Adrenal gland (tissue), 12 donors: ENCODE results near the gene KLHL11. TPM values are rescaled to one million over a fixed set of nuclear protein-coding genes. Genes with fewer than 3 reads are reported as not detected.
"Not testable (repeated sequence)": the region's sequence is repeated elsewhere in the genome, so short reads cannot be mapped to it uniquely, and the experiment has no call there.

Source experiments
- DNase-seq, 7 donors: peaks; one replicate each; pipeline ENCODE4 v3.0.0-alpha.2; 2019 to 2020
- H3K27ac ChIP-seq, 5 donors: fragments of 200-600 bp; sonication (generic) in 4 of 5; 1 replicate in 3 of 5; 2 replicates in 2 of 5; pipeline versions ENCODE4 v1.5.1 to v1.8.0; 2016 to 2020; ENCODE audit warnings: mild to moderate bottlenecking in 1 of 5
- H3K27me3 ChIP-seq: fragments of 200-600 bp; 2 replicates; pipeline ENCODE4 v1.8.0; 2021
- H3K36me3 ChIP-seq, 2 donors: fragments of 200-600 bp; replicated peaks in 1 of 2; 1 replicate in 1 of 2; 2 replicates in 1 of 2; pipeline versions ENCODE4 v1.5.1 to v1.8.0; 2018 to 2022
- H3K4me1 ChIP-seq, 2 donors: fragments of 200-600 bp; replicated peaks in 1 of 2; 1 replicate in 1 of 2; 2 replicates in 1 of 2; pipeline versions ENCODE4 v1.5.1 to v1.8.0; 2018 to 2021
- H3K4me3 ChIP-seq, 4 donors: fragments of 200-600 bp; sonication (generic) in 3 of 4; one replicate each; pipeline ENCODE4 v1.5.1; 2016 to 2018
- H3K9me3 ChIP-seq, 3 donors: fragments of 200-600 bp; sonication (generic) in 1 of 3; replicated peaks in 1 of 3; 1 replicate in 2 of 3; 2 replicates in 1 of 3; pipeline versions ENCODE4 v1.5.1 to v1.8.0; 2016 to 2021
- POLR2A ChIP-seq, 2 donors: fragments of 450-650 bp; IDR thresholded peaks; one replicate each; pipeline ENCODE4 v1.6.1; 2017; ENCODE audit warnings: antibody characterized with exemption in 2 of 2, mild to moderate bottlenecking in 2 of 2, moderate library complexity in 1 of 2
- WGBS, 4 donors: extraction: QIAGEN DNeasy Blood & Tissue Kit in 2 of 4; methylation state at CpG; one replicate each; pipeline versions ENCODE4 v1.1.5 to v1.1.7; 2013 to 2017; 5-methylcytosine and 5-hydroxymethylcytosine counted together
- intact Hi-C, 2 donors: fragments of 100-400 bp; cut with DNase I; formaldehyde crosslinking; loops; one replicate each; pipeline versions ENCODE4 v1.14.1 to v1.15.0; 2022 to 2023
- polyA plus RNA-seq, 3 donors: library from polyadenylated mRNA; stranded (reverse); fragments of 200-250 nt in 2 of 3; fragments of 350-450 nt in 1 of 3; fragmentation: Illumina TruSeq in 1 of 3; extraction: RNeasy Lipid Tissue Mini Kit (QIAGEN cat#74804) in 1 of 3; gene quantifications; one replicate each; pipeline ENCODE4 v1.2.3, GENCODE V29; 2013 to 2014
- total RNA-seq, 9 donors: library from RNA; depleted of rRNA in 4 of 9; stranded (reverse); fragments of >200 nt in 4 of 9; fragments of 120-200 nt in 1 of 9; fragmentation: NEBNext Ultra II Directional in 1 of 9; extraction: Animal tissue kit (Norgen Biotek cat#: 25700) in 1 of 9; gene quantifications; one replicate each; pipeline versions ENCODE4 v1.1.0 to v1.2.4, GENCODE V29; 2013 to 2023
- TF ChIP-seq, protein P1 (sequence below), 6 experiments: fragments of 450-650 bp in 4 of 6; fragments of 200-600 bp in 2 of 6; sonication (generic) in 1 of 6; IDR thresholded peaks; 1 replicate in 5 of 6; 2 replicates in 1 of 6; pipeline versions ENCODE4 v1.5.1 to v1.8.0; 2016 to 2021; ENCODE audit warnings: antibody characterized with exemption in 6 of 6, mild to moderate bottlenecking in 2 of 6, moderate library complexity in 1 of 6
- donor health status: healthy with polysubstance abuse.
- donor health status: Bipolar disorder and iron deficiency.
- donor health status: DM: yes; HTN: yes; CAD: no.
- donor health status: DM: no; HTN: no; CAD: no.
- donor health status: DM: no; HTN: no; CAD: no.
- donor health status: DM: yes; HTN: yes; CAD: no.

Gene KLHL11
- total and polyA plus RNA-seq, 12 donors: 0.17 to 42.9 (median 18.3) TPM

DNA sequence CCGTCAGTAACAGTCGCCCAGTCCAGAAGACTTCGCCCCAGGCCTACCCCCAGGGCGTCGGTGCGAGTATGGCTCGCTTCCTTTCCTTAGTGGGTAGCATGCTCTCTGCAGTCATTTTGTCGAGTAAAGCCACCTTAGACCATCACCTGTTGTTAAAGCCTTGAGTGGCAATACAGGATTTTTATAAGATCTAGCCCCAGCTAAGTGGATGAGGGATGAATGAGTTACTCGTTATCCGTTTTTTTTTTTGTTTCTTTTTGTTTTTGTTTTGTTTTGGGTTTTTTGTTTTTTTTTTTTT lies 322 bp upstream of the KLHL11 start:
- TF ChIP-seq, protein P1, sequence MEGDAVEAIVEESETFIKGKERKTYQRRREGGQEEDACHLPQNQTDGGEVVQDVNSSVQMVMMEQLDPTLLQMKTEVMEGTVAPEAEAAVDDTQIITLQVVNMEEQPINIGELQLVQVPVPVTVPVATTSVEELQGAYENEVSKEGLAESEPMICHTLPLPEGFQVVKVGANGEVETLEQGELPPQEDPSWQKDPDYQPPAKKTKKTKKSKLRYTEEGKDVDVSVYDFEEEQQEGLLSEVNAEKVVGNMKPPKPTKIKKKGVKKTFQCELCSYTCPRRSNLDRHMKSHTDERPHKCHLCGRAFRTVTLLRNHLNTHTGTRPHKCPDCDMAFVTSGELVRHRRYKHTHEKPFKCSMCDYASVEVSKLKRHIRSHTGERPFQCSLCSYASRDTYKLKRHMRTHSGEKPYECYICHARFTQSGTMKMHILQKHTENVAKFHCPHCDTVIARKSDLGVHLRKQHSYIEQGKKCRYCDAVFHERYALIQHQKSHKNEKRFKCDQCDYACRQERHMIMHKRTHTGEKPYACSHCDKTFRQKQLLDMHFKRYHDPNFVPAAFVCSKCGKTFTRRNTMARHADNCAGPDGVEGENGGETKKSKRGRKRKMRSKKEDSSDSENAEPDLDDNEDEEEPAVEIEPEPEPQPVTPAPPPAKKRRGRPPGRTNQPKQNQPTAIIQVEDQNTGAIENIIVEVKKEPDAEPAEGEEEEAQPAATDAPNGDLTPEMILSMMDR (IDR thresholded peaks at IDR 0.05): no peak
- no peak for TF ChIP-seq POLR2A (IDR thresholded peaks at IDR 0.05)
- H3K27me3 ChIP-seq: no peaks in the 10 kb centered on the region
- 0 to 2% (median 2%) methylated on average over 9 to 10 of the region's 10 CpGs for WGBS, 4 donors
- no peak for DNase-seq
- H3K27ac ChIP-seq: peak overlapping the region in 3 of 5 donors; percentile 89 to 94 (median 93)
- peaks cover 6 to 30% of the 10 kb centered on the region in 2 donors for H3K4me1 ChIP-seq
- intact Hi-C loops: no loop called here
- peak overlapping the region in 1 of 4 donors; percentile 76 for H3K4me3 ChIP-seq
- no peaks in the 10 kb centered on the region for H3K9me3 ChIP-seq
- H3K36me3 ChIP-seq: peaks cover 0 to 31% of the 10 kb centered on the region in 2 donors

DNA sequence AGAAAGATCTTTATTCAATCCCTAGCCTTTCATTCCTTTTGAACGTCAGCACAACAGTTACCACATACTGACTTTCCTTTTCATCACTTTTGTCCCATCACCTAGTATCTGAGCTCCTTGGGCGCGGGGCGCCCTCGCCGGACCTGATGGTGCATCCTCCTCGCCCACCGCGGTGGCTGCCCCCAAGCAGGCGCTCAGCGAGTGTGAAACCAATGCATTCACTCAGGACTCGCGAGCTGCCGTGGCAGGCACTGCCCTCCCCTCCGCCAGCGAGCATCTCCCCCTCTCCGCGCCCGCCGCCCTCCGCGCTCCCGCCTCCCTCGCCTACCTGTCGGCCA lies 756 bp downstream of the KLHL11 start:
- H3K27me3 ChIP-seq: no peaks in the 10 kb centered on the region
- no peak for TF ChIP-seq POLR2A (IDR thresholded peaks at IDR 0.05)
- TF ChIP-seq, protein P1 (IDR thresholded peaks at IDR 0.05): no peak
- DNase-seq: peak in 2 of 7 donors; percentile 58 to 80
- peaks cover 0 to 21% of the 10 kb centered on the region in 2 donors for H3K36me3 ChIP-seq
- no peaks in the 10 kb centered on the region for H3K9me3 ChIP-seq
- peak overlapping the region; percentile 76 to 92 (median 85) for H3K4me3 ChIP-seq
- peaks cover 6 to 38% of the 10 kb centered on the region in 2 donors for H3K4me1 ChIP-seq
- intact Hi-C loops: no loop called here
- peak overlapping the region in 4 of 5 donors; percentile 89 to 94 (median 92) for H3K27ac ChIP-seq
- WGBS, 4 donors: 1% methylated on average over 23 to 25 of the region's 25 CpGs

DNA sequence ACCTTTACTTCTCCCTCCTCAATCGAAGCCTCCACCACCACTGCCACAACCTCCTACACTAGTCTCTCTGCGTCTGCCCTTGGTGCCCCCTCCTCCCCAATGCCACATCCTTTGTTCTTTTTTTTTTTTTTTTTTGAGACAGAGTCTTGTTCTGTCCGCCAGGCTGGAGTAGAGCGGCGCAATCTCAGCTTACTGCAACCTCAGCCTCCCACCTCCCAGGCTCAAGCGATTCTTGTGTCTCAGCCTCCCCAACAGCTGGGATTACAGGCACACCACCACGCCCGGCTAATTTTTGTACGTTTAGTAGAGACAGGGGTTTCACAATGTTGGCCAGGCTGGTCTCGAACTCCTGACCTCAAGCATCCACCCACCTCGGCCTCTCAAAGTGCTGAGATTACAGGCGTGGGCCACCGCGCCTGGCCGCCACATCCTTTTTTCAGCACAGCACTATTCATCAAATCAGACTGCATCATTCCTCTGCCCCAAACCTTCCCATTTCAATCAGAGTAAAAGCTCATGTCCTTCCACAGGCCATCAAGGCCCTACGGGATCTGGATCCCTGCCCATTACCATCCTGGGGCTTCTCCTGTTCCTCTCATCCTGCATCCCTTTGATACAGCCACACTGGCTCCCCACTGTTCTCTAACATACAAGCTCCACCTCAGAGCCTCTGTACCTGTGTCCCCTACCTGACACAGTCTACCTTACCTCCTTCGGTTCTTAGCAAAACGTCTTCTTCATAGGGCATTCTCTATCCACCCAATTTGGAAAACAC lies 2.0 kb downstream of the KLHL11 start:
- Histone ChIP-seq H3K36me3 (peaks cover 0 to 11% of the 10 kb centered on the region in 2 donors), H3K4me1 (peaks cover 6 to 38% of the 10 kb centered on the region in 2 donors), H3K9me3 (no peaks in the 10 kb centered on the region), H3K27me3 (no peaks in the 10 kb centered on the region), H3K27ac (no peak overlapping the region), H3K4me3 (peak overlapping the region in 1 of 4 donors; percentile 76)
- 62 to 74% (median 64%) methylated on average over 18 of the region's 18 CpGs for WGBS, 4 donors
- DNase-seq: no peak
- TF ChIP-seq, protein P1 (IDR thresholded peaks at IDR 0.05): no peak
- TF ChIP-seq POLR2A (IDR thresholded peaks at IDR 0.05): no peak
- intact Hi-C loops: no loop called here

DNA sequence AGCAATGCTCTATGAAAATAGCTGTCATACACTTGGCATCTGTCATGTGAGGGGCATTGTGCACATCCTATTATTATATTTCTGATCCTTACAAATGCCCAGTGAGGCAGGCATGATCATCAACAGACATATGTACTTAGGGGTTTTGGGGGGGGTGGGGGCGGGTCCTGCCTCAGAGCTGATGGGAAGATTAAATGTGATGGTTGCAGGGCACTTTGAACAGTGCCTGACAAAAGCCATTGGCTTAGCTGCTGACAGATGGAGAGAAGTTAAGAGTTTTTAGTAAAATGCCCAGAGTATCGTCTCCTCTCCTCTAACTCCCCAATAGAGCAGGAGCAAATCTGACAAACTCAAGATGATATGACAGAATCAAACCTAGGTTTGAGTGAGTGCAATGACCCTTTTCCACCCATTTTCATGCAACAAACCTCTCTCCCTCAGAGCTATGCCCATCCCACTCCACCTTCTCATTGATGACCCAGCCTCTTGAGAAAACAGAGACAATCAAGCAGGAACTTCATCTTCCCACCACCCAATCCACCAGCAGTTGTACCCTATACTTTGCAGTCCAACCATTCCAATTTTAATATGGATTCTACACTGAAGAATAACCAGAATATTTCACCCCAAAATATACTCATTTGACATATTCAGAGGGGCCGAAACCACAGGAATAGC lies 4.8 kb downstream of the KLHL11 start:
- H3K4me1 ChIP-seq: peaks cover 6 to 38% of the 10 kb centered on the region in 2 donors
- DNase-seq: no peak
- H3K36me3 ChIP-seq: no peaks in the 10 kb centered on the region
- H3K27ac ChIP-seq: no peak overlapping the region
- H3K4me3 ChIP-seq: no peak overlapping the region
- intact Hi-C loops: no loop called here
- 78 to 90% (median 82%) methylated on average over 3 of the region's 3 CpGs for WGBS, 4 donors
- no peaks in the 10 kb centered on the region for H3K27me3 ChIP-seq
- TF ChIP-seq, protein P1 (IDR thresholded peaks at IDR 0.05): no peak
- no peak for TF ChIP-seq POLR2A (IDR thresholded peaks at IDR 0.05)
- H3K9me3 ChIP-seq: no peaks in the 10 kb centered on the region

DNA sequence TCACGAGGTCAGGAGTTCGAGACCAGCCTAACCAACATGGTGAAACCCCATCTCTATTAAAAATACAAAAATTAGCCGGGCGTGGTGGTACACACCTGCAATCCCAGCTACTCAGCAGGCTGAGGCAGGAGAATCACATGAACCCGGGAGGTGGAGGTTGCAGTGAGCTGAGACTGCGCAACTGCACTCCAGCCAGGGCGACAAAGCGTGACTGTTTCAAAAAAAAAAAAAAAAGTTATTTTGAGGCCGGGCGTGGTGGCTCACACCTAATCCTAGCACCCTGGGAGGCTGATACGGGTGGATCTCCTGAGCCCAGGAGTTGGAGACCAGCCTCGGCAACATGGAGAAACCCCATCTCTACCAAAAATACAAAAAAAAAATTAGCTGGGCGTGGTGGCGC lies 13.8 kb downstream of the KLHL11 start:
- intact Hi-C loops, DNase-seq: not testable (repeated sequence)
- 95 to 98% (median 96%) methylated on average over 13 to 14 of the region's 14 CpGs for WGBS, 4 donors

More for the DNA sequence above, 13.8 kb downstream of the KLHL11 start:
- not testable (repeated sequence) for H3K4me1 ChIP-seq, H3K4me3 ChIP-seq, H3K9me3 ChIP-seq, H3K27ac ChIP-seq, H3K27me3 ChIP-seq
- H3K36me3 ChIP-seq: peaks cover 0 to 15% of the 10 kb centered on the region in 2 donors
